ENCODE data around the gene EDN2.

DNA sequence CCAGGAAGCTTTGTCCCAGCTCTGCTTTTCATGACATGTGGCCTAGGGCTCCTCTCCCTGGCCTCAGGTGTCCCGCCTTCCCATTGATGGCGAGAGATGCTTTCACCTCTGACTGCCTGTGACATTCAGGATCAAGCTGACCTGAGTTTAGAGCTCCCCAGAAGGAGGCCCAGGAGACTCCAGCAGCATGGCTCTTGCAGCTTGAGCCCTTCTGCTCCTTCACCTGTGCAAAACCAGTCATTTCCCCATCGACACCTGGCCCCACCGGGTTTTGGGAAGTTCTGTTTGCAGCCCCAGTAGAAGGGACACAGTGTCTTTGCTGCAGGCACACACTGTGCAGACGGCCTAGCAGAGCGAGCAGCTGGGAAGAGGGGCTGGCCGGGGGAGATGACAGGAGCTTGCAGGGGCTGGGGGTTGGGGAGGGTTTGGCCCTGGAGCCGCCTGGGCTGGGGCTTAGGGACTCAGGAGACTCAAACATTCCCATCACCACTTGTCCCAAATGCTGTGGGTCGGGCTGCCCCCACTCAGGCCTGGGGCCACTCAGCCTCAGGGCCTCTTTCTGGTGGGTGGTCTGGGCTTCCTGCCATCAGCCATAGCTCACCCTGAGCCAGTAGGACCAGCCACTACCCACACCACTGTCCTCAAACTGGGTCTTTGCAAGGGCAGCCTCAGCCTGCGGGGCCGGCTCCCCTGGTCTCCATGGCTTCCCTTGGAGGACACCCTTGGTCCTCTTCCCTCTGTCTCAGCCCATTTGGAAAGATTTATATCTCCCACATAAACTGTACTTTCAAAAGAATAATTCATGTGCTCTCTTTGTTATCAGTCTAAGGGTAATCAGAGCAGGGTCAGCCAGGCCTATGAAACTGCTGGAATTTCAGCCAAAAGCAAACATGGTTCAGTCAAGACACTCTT is 3.8 kb upstream of the EDN2 start:
- no peak for TF ChIP-seq ZBTB1 (tag by site-specific recombination; IDR thresholded peaks at IDR 0.05)
- TF ChIP-seq RBAK (tag by site-specific recombination; IDR thresholded peaks at IDR 0.05) = no peak
- TF ChIP-seq, protein P1, sequence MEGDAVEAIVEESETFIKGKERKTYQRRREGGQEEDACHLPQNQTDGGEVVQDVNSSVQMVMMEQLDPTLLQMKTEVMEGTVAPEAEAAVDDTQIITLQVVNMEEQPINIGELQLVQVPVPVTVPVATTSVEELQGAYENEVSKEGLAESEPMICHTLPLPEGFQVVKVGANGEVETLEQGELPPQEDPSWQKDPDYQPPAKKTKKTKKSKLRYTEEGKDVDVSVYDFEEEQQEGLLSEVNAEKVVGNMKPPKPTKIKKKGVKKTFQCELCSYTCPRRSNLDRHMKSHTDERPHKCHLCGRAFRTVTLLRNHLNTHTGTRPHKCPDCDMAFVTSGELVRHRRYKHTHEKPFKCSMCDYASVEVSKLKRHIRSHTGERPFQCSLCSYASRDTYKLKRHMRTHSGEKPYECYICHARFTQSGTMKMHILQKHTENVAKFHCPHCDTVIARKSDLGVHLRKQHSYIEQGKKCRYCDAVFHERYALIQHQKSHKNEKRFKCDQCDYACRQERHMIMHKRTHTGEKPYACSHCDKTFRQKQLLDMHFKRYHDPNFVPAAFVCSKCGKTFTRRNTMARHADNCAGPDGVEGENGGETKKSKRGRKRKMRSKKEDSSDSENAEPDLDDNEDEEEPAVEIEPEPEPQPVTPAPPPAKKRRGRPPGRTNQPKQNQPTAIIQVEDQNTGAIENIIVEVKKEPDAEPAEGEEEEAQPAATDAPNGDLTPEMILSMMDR (tag by site-specific recombination; IDR thresholded peaks at IDR 0.05) = no peak

All from HEK293 (cell line).